ENCODE measurements around the gene SATB2.

SATB2 gene

GRCh38 chr2:199228887-199229819 lies 228.6 kb downstream of the SATB2 start:
- no peak for DNase-seq

- DNase-seq = no peak
Observed at GRCh38 chr2:199223791-199224190, 233.9 kb downstream of the SATB2 start.

- DNase-seq = no peak
Observed at GRCh38 chr2:199220920-199221319, 236.8 kb downstream of the SATB2 start.

- no peak for DNase-seq
Observed at GRCh38 chr2:199219551-199219950, 238.2 kb downstream of the SATB2 start.
